ACHN (cell line): ENCODE measurements around the gene ABR.
"Not testable (repeated sequence)": the region's sequence is repeated elsewhere in the genome, so short reads cannot be mapped to it uniquely, and the experiment has no call there.

ENCODE experiments used
- DNase-seq: peaks from one replicate; pipeline ENCODE4 v3.0.0-alpha.2; 2015
- in situ Hi-C: cut with HindIII; loops from 2 replicates; pipeline ENCODE4 v1.10.0; 2017; ENCODE audit warnings: low sequenced_read_pairs, low pct_ligation_motif_present, low pct_unique_long_range_greater_than_20kb

ABR gene

DNA sequence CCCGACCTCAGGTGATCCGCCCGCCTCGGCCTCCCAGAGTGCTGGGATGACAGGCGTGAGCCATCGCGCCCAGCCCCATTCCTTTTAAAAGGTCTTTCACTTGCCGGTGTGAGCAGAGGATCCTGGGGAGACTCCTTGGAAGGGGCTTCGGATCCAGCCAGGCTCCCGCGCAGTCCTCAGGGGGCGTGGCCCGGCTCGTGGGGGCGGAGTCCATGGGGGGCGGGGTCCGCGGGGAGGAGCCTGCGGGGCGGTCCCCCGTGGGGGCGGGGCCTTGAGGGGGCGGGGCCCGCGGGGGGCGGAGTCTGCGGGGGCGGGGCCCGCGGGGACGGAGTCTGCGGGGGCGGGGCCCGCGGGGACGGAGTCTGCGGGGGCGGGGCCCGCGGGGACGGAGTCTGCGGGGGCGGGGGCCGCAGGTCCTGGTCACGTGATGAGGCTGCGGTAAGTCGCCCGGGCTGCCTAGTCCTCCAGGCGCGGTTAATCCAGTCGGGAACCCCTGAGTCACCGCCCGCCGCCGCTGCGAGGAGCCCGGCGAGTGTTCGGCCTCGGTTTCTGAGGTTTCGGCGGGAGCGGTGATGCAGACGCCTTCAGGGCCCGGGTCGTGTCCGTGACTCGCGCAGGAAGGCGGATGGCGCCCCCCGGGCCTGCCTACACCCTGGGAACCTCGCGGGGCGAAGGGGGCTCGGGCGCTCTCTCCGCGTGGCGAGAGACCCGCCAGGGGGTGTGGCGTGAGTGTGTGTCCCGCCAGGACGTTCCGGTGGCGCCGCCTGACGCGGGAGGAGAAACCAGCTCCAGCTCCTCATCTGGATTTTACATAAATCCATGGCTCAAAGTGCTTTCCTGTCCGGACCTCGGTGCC lies 23.6 kb upstream of the ABR start:
- in situ Hi-C loops = no loop called here
- DNase-seq = peak; percentile 75

DNA sequence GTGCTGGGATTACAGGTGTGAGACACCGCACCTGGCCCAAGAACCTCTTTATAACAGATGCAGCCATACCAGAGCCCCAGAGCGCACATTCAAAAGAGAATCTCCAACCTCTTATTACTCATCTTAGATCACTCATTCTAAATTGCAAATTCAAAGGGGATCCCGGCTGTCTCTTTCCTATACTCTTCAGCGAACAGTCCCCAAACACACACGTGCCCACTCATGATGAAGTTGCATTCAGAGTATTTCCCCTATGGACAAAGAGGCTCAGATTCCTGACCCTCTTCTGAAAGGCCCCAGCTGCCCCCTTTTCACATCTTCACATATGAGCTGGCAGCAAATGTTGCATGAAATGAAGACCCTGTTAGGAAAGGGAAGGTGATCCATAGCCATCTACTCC lies 22.5 kb upstream of the ABR start:
- DNase-seq = no peak
- in situ Hi-C loops = no loop called here

DNA sequence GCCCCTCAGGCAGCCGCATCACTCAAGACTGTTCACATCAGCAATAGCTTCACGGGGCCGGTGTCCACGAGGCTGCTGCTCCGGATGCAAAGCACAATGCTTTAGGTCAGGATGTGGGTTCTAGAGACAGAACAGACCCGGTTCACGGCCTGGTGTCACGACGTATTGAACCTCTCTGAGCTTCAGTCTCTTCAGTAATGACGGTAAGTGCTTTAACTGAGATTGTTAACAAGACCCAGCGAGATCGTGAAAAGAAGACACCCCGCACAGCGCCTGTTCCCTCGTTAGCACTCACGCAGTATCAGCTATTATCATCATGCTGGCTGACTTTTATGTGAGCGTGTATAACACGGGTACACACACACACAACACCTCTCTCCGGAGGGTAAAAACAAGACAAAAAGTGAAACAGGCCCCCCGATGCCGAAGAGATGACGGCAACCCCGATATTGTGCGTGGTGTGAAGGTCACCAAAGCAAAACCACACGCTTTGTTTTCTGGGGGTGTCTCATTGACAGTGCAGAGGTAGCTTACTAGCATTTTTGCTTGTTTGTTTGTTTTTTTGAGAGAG lies 21.4 kb upstream of the ABR start:
- no peak for DNase-seq
- in situ Hi-C loops = no loop called here

DNA sequence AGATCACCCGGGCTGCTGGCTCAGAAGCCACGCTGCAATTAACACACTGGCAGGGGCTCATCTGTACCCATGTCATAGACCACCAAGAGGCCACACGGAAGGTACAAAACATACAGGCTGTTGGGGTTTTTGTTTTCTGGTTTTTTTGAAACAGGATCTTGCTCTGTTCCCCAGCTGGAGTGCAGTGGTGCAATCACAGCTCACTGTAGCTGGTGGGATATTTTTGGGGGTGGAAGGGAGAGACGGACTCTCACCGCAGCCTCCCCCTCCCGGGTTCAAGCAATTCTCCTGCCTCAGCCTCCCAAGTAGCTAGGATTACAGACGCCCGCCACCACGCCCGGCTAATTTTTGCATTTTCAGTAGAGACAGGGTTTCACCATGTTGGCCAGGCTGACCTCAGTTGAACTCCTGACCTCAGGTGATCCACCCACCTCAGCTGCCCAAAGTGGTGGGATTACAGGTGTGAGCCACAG lies 19.5 kb upstream of the ABR start:
- DNase-seq, in situ Hi-C loops: not testable (repeated sequence)

DNA sequence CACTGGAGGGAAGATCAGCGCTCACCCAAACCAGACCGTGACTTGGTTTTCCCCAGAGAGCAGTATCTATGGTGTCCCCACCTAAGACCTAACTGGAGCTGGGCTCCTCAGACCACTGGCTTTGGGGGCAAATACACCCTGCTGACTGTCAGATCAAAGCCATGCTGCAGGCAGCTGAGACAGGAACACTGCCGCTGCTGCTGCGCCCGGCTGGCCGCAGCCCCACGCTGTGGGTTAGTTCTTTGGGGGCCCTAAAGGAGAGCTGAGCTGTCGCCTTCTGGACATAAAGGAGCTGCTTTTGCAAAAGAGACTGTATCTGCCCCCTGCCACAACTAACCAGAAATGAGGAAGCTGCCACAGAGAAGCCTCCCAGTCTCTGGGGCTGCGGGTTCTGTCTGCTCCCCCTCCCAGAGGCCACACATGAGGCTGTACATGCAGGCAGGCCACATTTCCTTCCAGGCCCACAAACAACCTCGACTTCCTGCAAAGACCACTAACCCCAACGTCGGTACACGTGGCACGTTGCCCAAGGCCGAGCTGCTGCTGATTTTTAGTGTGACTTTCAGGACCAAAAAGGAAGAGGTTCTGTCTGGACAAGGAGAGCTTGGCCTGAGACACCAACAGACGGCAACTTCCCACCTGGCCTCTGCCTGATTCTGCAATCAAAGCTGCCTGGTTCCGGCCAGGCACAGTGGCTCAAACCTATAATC lies 18.2 kb upstream of the ABR start:
- DNase-seq = no peak
- in situ Hi-C loops = no loop called here

DNA sequence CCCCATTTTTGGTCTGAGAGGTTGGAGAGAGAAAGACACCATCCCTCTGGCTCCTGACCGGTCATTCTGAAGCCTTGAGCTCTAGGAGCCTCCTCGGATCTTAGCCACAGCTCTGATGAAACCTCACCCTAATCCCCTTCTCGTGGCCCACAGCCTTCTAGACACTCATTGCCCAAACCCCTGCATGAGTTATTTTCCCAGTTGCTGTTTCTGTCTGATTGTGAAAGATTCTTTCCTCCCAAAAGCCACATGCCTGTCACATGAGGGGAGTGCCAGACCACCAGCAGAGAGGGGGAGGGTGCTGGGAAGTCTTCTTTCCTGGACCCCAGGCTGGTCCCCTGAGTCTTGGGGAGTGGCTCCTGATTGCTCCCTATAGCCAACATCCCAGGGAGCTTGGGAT lies 17.6 kb upstream of the ABR start:
- DNase-seq = no peak
- in situ Hi-C loops = no loop called here

DNA sequence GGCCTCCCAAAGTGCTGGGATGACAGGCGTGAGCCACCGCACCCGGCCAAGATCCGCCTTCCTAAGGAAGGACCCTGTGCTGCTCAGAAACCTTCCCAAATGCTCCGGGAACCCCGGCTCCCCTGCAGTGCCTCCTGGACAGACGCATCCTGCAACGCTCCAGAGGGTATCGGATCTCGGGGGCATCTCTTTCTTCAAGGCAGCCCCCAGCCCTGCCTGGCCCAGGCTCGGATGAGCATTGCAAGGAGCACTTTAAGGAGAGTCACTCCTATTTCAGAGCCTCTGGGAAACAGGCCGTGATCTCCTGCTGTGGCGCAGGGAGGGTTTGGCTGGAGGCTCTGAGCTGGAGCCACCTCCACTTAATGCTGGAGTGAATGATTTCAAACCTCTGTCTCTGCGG lies 17.2 kb upstream of the ABR start:
- in situ Hi-C loops = no loop called here

DNA sequence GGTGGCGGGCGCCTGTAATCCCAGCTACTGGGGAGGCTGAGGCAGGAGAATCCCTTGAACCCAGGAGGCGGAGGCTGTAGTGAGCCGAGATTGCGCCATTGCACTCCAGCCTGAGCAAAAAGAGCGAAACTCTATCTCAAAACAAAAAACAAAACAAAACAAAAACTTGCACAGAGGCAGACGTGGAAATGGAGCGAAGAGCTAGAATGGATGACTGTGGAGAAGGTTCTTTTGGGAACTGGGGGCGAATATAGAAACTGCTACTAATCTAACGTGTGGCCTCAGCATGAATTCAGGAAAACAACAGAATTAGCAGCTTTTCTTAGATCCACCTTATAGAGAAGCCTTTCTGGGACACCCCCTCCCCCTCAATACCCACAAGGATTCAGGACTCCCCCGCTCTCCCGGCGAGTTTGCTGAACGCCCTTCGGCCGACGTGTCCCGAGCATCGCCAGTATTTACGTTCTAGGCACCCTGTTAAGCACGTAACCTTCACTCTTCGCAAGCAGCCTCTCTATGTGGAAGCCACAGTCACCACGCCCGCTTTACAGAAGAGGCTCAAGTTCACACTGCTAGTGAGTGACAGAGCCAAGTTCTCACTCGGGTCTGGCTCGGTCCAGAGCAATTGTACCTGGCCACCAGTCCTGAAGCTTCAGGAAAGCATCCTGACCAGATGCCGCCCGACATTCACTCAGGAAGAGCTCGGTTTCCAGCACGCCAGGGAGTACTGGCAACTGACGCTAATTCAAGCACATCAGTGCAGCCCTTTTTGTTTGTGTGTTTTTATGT lies 13.3 kb upstream of the ABR start:
- DNase-seq = no peak
- in situ Hi-C loops = no loop called here

More for the DNA sequence above, 17.2 kb upstream of the ABR start:
- DNase-seq = no peak

DNA sequence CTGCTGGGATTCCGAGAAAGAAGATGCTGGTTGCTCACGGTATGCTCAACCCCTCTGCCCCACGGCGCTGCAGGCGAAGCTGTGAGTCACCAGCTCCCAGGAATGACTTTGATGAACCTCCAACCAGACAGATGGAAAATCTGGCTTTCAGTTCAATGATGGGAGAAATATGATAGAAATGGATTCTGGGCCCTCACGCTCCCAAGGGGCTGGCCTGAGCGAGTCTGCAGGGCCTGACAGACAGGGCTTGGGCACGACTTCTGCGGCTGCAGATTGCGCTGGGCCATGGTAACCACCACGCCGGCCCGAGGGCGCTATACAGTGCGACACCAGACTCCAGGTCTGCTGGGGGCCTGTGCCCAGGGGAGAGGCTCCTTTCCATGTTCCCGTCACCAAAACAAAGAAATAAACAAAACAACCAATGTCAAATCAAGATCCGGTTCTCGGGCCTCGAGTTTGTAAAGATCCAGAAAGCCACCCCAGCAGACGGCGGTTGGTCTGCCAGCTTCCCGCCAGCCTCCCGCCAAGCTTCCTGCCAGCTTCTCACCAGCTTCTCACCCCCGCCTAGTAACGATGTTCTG lies 11.1 kb upstream of the ABR start:
- in situ Hi-C loops = no loop called here
- DNase-seq = peak; percentile 60

DNA sequence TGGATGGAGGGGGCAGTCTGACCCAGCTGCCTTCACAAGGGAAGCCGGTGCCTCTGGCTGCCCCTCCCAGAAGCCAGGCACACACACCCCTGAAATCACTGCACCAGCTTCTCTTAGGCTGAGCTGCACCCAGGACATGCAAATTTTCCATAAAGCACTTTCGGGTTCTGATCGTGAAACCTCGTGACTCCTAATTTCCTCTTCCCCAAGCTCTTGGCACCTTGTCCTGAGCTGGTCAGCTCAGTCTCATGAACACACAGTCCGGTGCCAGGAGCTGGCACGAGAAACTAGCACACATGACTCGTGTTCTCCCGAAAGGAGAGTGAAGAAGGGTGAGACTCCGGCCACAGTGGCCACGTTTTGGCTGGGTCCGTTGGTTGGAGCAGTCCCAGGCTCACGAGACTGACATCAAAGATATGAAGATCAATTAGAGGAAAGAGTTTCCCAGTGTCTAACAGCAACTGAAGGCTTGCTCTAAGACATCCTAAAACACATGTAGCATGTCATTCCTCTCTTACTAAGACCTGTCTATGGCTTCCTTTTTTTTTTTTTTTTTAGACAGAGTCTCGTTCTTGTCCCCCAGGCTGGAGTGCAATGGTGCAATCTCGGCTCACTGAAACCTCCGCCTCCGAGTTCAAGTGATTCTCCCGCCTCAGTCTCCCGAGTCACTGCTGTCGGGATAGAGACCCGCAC lies 9.2 kb upstream of the ABR start:
- no peak for DNase-seq
- in situ Hi-C loops = no loop called here

DNA sequence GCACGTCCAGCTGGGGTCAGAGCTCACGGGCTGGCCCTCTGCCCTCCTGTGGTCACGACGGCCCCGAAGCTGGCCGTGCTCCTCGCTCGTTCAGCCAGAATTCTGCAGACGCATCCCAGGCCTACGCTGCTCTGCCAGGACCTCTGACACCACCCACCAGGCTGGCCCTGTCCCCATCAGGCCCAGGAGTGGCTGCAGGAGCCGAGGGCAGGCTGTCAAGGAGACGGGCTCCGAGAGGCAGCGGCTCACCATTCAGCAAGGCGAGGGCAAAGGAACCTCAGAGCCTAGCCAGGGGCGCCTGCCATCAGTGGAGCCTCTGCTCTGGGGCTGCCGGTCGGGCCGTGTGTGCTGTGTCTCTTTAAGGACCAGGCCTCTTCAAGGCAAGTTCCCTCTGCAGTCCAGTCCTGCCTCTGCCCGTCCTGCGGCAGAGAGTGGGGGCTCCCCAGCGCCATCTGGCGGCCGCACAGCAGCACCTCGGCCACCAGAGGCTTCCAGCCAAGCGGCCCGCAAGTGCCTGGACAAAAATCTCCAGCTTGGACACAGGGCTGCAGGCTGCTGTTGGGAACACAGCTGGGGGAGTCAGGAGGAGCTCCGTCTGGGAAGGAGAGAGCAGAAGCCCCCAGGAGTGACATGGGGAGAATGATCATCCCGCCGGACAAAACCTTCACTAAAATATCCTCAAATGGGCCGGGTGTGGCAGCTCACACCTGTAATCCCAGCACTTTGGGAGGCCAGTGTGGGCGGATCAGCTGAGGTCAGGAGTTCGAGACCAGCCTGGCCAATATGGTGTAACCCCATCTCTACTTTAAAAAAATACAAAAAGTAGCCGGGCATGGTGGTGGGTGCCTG lies 7.4 kb upstream of the ABR start:
- DNase-seq = peak; percentile 83
- in situ Hi-C loops = no loop called here

DNA sequence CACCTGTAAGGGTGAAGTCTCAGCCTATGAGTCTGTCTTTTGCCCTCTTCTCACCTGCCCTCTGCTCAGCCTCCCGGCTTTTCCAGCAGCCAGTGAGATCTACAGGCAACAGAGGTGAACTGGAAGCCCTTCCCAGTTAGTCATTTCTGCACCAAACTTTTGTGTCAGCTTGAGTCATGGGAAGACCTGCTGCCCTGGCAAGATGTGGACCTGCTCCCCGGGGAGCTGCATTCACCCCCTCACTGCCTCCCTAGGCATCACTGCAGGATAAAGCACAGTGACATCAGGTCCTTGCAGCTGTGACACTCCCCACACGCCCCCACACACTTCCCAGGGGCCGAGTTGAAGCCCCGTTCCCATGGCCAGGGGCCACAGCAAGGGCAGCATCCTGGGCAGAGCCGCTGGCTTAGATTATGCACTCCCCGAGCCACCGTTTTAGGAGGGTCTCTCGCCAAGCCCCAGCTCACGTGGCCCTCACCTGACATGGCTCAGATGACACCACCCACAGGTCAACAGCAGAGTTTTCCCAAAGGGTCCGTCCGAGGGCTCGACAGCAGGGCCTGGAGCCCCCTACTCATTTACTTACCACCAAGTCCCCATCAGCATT lies 6.5 kb upstream of the ABR start:
- peak; percentile 59 for DNase-seq
- in situ Hi-C loops = no loop called here

DNA sequence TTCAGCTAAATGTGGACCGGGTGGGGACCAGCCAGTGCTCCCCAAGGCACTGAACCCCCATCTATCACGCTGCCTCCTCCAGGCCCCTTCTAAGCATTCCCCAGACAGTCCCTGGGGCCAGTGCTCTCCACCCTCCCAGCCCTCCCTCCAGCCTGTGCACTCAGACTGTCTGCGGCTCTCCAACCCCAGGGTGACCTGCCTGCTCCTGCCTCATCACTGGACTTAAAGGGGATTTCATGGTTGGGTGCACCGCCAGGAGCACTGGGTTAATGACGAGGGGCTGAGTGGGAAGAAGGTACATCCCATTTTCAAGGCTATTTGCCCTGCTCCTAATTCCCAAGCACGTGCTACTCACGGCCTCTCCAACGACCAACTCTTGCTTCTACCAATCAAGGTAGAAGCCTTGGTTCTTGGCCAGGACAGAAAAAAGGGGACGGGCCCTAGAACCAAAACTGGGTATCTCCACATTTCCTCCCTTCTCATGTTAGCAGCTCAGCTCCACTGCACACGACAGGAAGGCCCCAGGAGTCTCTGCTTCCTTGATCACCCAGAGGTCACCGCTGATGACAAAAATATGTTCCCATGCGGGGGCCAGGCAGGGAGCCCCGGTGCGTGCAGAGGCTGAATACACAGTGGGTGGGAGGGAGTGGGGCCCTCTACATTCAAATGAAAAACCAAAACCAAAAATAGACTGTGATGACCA lies 3.5 kb upstream of the ABR start:
- in situ Hi-C loops = no loop called here
- DNase-seq = peak; percentile 43

DNA sequence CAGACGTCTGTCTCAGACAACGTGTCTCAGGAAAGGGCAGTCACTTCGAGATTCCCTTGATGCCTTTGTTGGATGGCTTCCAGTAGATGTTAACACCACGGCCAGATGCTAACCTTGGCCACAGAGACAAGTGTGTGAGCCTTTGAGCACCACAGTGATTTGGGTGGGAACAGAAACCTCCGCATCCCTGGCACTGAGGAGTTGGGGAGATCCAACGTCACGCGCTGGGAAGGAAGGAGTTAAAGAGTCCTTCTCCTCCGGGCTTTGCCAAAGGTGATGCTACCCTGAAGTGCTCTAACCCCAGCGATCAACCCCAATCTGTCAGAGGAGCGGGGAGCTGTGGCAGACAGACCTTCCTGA lies 3.0 kb upstream of the ABR start:
- in situ Hi-C loops = no loop called here
- DNase-seq = no peak

DNA sequence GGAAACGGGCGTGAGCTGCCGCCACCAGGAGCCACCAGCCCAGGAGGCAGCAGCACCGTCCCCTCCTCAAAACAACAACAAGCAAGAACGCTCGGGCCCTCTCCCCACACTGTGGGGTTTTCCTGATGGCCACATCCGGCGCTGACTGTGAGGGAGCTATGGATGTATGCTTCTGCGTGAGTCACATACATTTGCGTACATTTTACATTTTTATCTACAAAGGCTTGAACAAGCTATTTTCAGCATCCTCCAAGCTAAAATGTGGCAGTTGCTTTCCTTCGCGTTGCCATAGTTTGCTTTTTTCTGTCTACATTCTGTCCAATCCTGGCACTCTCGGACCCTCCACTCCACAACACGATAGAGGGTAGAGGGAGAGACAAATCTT lies 2.0 kb upstream of the ABR start:
- in situ Hi-C loops = no loop called here
- DNase-seq = no peak

DNA sequence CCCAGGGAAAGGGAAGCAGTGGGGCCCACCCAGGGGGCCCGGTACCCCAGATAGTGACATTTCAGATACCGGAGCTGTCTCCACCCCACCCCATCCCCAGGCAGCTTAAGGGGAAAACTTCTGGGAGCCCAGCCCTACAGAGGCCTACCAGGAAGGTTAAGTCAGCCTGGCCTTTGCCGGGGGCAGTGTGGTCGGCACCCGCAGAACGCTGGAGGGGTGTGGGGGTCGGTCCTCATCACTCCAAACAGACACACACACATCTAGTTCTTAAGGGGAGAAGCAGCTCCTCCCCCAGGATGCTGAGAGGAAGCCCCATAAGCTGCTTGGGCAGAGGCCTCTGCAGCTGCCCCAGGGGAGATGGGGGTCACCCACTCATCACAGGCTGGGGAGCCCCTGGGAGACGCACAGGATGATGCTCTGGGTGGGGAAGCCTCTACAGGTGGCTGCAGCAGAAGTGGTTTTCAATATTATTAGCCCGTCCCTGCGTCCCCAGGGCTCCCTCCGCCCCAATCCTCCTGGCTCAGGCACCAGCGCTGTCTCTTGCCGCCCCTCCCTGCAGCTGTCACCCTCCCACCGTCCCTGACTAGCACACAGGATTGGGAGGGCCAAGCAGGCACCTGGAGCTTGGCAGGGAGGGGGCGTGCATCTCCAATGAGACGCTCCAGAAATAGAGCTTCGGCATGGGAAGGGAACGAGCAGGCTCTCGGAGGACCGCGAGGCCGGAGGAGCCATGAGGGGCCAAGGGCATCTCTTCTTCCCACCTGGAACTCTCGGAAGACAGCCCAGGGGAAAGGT lies 1.4 kb upstream of the ABR start:
- in situ Hi-C loops = no loop called here
- DNase-seq = no peak
